IMR-90 (cell line): ENCODE measurements around the gene CGN. TPM values are rescaled to one million over a fixed set of nuclear protein-coding genes. Genes with fewer than 3 reads are reported as not detected.

ENCODE experiments used
- ATAC-seq: fragments of 200-7000 bp; cut with Tn5 transposase; 2 replicates; pipeline ENCODE4 v1.9.1; 2020; ENCODE audit warnings: low read depth, mild to moderate bottlenecking, moderate library complexity
- BruUV-seq: library from RNA; stranded (reverse); fragments of 400-500 nt; replicated peaks from 2 replicates; lab custom pipeline; 2021; lab: Mats Ljungman, UMichigan
- CTCF ChIA-PET: fragments of 300-600 bp; formaldehyde crosslinking; extraction: SDS; loops from one replicate; lab custom pipeline; 2021; ENCODE audit warnings: antibody characterized with exemption; lab: Yijun Ruan, JAX
- POLR2A ChIA-PET: fragments of 300-600 bp; sonication (Branson Sonifier 250); formaldehyde crosslinking; loops from one replicate; lab custom pipeline; 2022; ENCODE audit warnings: antibody characterized with exemption; ENCODE audit not compliant: unreplicated experiment; lab: Charles Lee
- DNase-seq: peaks from one replicate; pipeline ENCODE4 v3.0.0; 2013
- H2AFZ ChIP-seq: replicated peaks from 2 replicates; pipeline ENCODE3; 2013; ENCODE audit warnings: low read length, mild to moderate bottlenecking; ENCODE audit not compliant: poor library complexity
- H2AK5ac ChIP-seq: 2 replicates; pipeline ENCODE4 v1.6.1; 2013; ENCODE audit warnings: low read depth, low read length, inconsistent platforms
- H2AK9ac ChIP-seq: replicated peaks from 2 replicates; pipeline ENCODE3; 2013; ENCODE audit warnings: mild to moderate bottlenecking, low read depth, low read length, moderate library complexity; ENCODE audit not compliant: poor library complexity
- H2BK120ac ChIP-seq: 2 replicates; pipeline ENCODE4 v1.6.1; 2013; ENCODE audit warnings: low read depth, low read length, inconsistent platforms
- H2BK15ac ChIP-seq: 3 replicates; pipeline ENCODE4 v1.6.1; 2013; ENCODE audit warnings: low read depth, low read length, inconsistent platforms
- H2BK20ac ChIP-seq: 2 replicates; pipeline ENCODE4 v1.6.1; 2013; ENCODE audit warnings: low read depth, mild to moderate bottlenecking, inconsistent platforms, low read length, moderate library complexity
- H2BK5ac ChIP-seq: 2 replicates; pipeline ENCODE4 v1.6.1; 2013; ENCODE audit warnings: mild to moderate bottlenecking, low read depth, low read length, inconsistent platforms; ENCODE audit not compliant: poor library complexity, severe bottlenecking
- H3K14ac ChIP-seq: replicated peaks from 2 replicates; pipeline ENCODE4 v1.6.1; 2013; ENCODE audit warnings: low read depth, low read length, inconsistent platforms
- H3K18ac ChIP-seq: 2 replicates; pipeline ENCODE4 v1.6.1; 2013; ENCODE audit warnings: low read depth, low read length, control low read depth
- H3K23ac ChIP-seq: 2 replicates; pipeline ENCODE4 v1.6.1; 2013; ENCODE audit warnings: low read depth, low read length, inconsistent platforms
- H3K27ac ChIP-seq: 2 replicates; pipeline ENCODE4 v1.5.1; 2013; ENCODE audit warnings: mild to moderate bottlenecking, control low read depth, low read length; ENCODE audit not compliant: insufficient read depth
- H3K27me3 ChIP-seq: 2 replicates; pipeline ENCODE4 v1.6.1; 2013; ENCODE audit warnings: low read length; ENCODE audit not compliant: control insufficient read depth, insufficient read depth
- H3K36me3 ChIP-seq: 2 replicates; pipeline ENCODE4 v1.6.1; 2013; ENCODE audit warnings: low read length, mixed read lengths; ENCODE audit not compliant: control insufficient read depth, insufficient read depth
- H3K4ac ChIP-seq: 2 replicates; pipeline ENCODE4 v1.6.1; 2013; ENCODE audit warnings: low read depth, low read length, inconsistent platforms
- H3K4me1 ChIP-seq: 2 replicates; pipeline ENCODE4 v1.6.1; 2013; ENCODE audit warnings: low read length, mixed read lengths; ENCODE audit not compliant: control insufficient read depth, insufficient read depth
- H3K4me2 ChIP-seq: 2 replicates; pipeline ENCODE4 v1.6.1; 2013; ENCODE audit warnings: low read depth, mild to moderate bottlenecking, control low read depth, low read length, moderate library complexity
- H3K4me3 ChIP-seq: 2 replicates; pipeline ENCODE4 v1.5.1; 2013; ENCODE audit warnings: low read depth, mild to moderate bottlenecking, control low read depth, low read length, moderate library complexity; ENCODE audit not compliant: insufficient read depth
- H3K56ac ChIP-seq: 2 replicates; pipeline ENCODE4 v1.6.1; 2013; ENCODE audit warnings: low read length, inconsistent platforms; ENCODE audit not compliant: insufficient read depth; ENCODE audit errors: extremely low read depth
- H3K79me1 ChIP-seq, 2 experiments: 2 replicates each; pipeline ENCODE4 v1.6.1; 2013; ENCODE audit warnings: low read length in 2 of 2, inconsistent platforms in 1 of 2, low read depth in 1 of 2
- H3K9ac ChIP-seq: 2 replicates; pipeline ENCODE4 v1.6.1; 2013; ENCODE audit warnings: low read depth, low read length, control low read depth
- H3K9me1 ChIP-seq: 2 replicates; pipeline ENCODE4 v1.6.1; 2013; ENCODE audit warnings: low read length, inconsistent platforms; ENCODE audit not compliant: insufficient read depth
- H3K9me3 ChIP-seq: 2 replicates; pipeline ENCODE4 v1.6.1; 2013; ENCODE audit warnings: low read length; ENCODE audit not compliant: control insufficient read depth, insufficient read depth
- H4K20me1 ChIP-seq: 2 replicates; pipeline ENCODE4 v1.6.1; 2013; ENCODE audit warnings: low read length, inconsistent platforms; ENCODE audit not compliant: insufficient read depth
- H4K5ac ChIP-seq: 2 replicates; pipeline ENCODE4 v1.6.1; 2013; ENCODE audit warnings: mild to moderate bottlenecking, low read depth, low read length, control low read depth
- H4K8ac ChIP-seq, 2 experiments: 2 replicates each; pipeline ENCODE4 v1.6.1; 2013; ENCODE audit warnings: low read depth in 2 of 2, low read length in 2 of 2, control low read depth in 1 of 2, inconsistent platforms in 1 of 2
- H4K91ac ChIP-seq: 2 replicates; pipeline ENCODE4 v1.6.1; 2013; ENCODE audit warnings: low read depth, low read length, inconsistent platforms; ENCODE audit not compliant: insufficient read depth
- BHLHE40 ChIP-seq: fragments of 150-350 bp; IDR thresholded peaks from 2 replicates; pipeline ENCODE4 v1.6.1; 2016; ENCODE audit warnings: mild to moderate bottlenecking, low read depth, low read length
- CEBPB ChIP-seq: IDR thresholded peaks from 2 replicates; pipeline ENCODE4 v1.6.1; 2012; ENCODE audit warnings: low read depth, low read length, improper control_type of control experiment
- CHD1 ChIP-seq: IDR thresholded peaks from 2 replicates; pipeline ENCODE4 v1.6.1; 2012; ENCODE audit warnings: low read depth, low read length, improper control_type of control experiment
- CTCF ChIP-seq: conservative IDR thresholded peaks from 2 replicates; pipeline ENCODE4 v1.5.1; 2012; ENCODE audit warnings: mild to moderate bottlenecking, low read depth, low read length, improper control_type of control experiment
- ELK1 ChIP-seq: fragments of 150-350 bp; IDR thresholded peaks from 2 replicates; pipeline ENCODE4 v1.6.1; 2016; ENCODE audit warnings: low read depth, mild to moderate bottlenecking, low read length, moderate library complexity, borderline replicate concordance
- FOS ChIP-seq: fragments of 150-350 bp; IDR thresholded peaks from 2 replicates; pipeline ENCODE4 v1.6.1; 2016; ENCODE audit warnings: low read depth, low read length
- MAFK ChIP-seq: IDR thresholded peaks from 2 replicates; pipeline ENCODE4 v1.6.1; 2012; ENCODE audit warnings: low read depth, low read length, improper control_type of control experiment
- MAZ ChIP-seq: IDR thresholded peaks from 2 replicates; pipeline ENCODE4 v1.6.1; 2012; ENCODE audit warnings: low read depth, mild to moderate bottlenecking, low read length, improper control_type of control experiment, moderate library complexity, borderline replicate concordance
- MXI1 ChIP-seq: IDR thresholded peaks from 2 replicates; pipeline ENCODE4 v1.6.1; 2012; ENCODE audit warnings: low read depth, mild to moderate bottlenecking, low read length, moderate library complexity, borderline replicate concordance
- NFE2L2 ChIP-seq: fragments of 150-350 bp; IDR thresholded peaks from 2 replicates; pipeline ENCODE4 v1.6.1; 2016; ENCODE audit warnings: low read depth, mild to moderate bottlenecking, low read length
- POLR2A ChIP-seq: IDR thresholded peaks from 2 replicates; pipeline ENCODE4 v1.6.1; 2012; ENCODE audit warnings: mild to moderate bottlenecking, low read depth, low read length
- RAD21 ChIP-seq: IDR thresholded peaks from 2 replicates; pipeline ENCODE4 v1.6.1; 2012; ENCODE audit warnings: low read length, improper control_type of control experiment
- RCOR1 ChIP-seq: IDR thresholded peaks from 2 replicates; pipeline ENCODE4 v1.6.1; 2012; ENCODE audit warnings: mild to moderate bottlenecking, low read length, improper control_type of control experiment; ENCODE audit not compliant: insufficient replicate concordance
- RFX5 ChIP-seq: IDR thresholded peaks from 2 replicates; pipeline ENCODE4 v1.8.0; 2012; ENCODE audit warnings: low read depth, mild to moderate bottlenecking, low read length, moderate library complexity
- SMC3 ChIP-seq: fragments of 150-350 bp; IDR thresholded peaks from 2 replicates; pipeline ENCODE4 v1.6.1; 2016; ENCODE audit warnings: low read depth, mild to moderate bottlenecking, antibody characterized with exemption, low read length, moderate library complexity
- USF2 ChIP-seq: fragments of 150-350 bp; IDR thresholded peaks from 2 replicates; pipeline ENCODE4 v1.6.1; 2017; ENCODE audit warnings: mild to moderate bottlenecking, antibody characterized with exemption, low read length, low read depth
- WGBS, 2 experiments: methylation state at CpG; one replicate each; pipeline versions ENCODE4 v1.1.5 to v1.1.7; 2013; ENCODE audit warnings: missing lambda C conversion rate in 2 of 2; ENCODE audit not compliant: insufficient read length in 1 of 2; ENCODE audit errors: extremely low coverage in 2 of 2; 5-methylcytosine and 5-hydroxymethylcytosine counted together
- dilution Hi-C: fragments of 300-500 bp; cut with HindIII; formaldehyde crosslinking; loops from one replicate; pipeline ENCODE4 v1.14.3; 2018; ENCODE audit warnings: low sequenced_read_pairs; ENCODE audit not compliant: unreplicated experiment
- in situ Hi-C: fragments of 300-500 bp; cut with MboI; formaldehyde crosslinking; loops from 3 replicates; pipeline ENCODE4 v1.14.3; 2019; ENCODE audit warnings: low sequenced_read_pairs, inconsistent platforms, mixed read lengths
- intact Hi-C: fragments of 100-400 bp; cut with micrococcal nuclease; formaldehyde crosslinking; loops from 2 replicates; pipeline ENCODE4 v1.10.0; 2022
- polyA plus RNA-seq, 3 experiments: library from polyadenylated mRNA; depleted of rRNA; stranded (reverse); fragments of >200 nt; gene quantifications; 2 replicates each; pipeline ENCODE4 v1.2.3, GENCODE V29; 2012; ENCODE audit warnings: low replicate concordance in 1 of 3
- total RNA-seq: library from RNA; depleted of rRNA; stranded (reverse); fragments of >200 nt; gene quantifications from 2 replicates; pipeline ENCODE4 v1.2.3, GENCODE V29; 2012

Gene CGN
- total and polyA plus RNA-seq, 2 of the 4 experiments (the other 2 are of a cell fraction) = 0.34 to 0.36 TPM

GRCh38 chr1:151520359-151520758, 9.2 kb downstream of the CGN start:
- dilution Hi-C loops = no loop called here
- peaks cover 15% of the 10 kb centered on the region for H3K27me3 ChIP-seq
- peak overlapping the region; percentile 74 for H2AFZ ChIP-seq
- H3K18ac ChIP-seq = no peak overlapping the region; the same call in 1 of the 2 replicates
- H3K4me3 ChIP-seq = no peak overlapping the region
- H2BK20ac ChIP-seq = no peak overlapping the region
- intact Hi-C loops = no loop called here
- BruUV-seq = no TSS peak
- no peaks in the 10 kb centered on the region for H3K9me3 ChIP-seq
- no peak overlapping the region for H3K23ac ChIP-seq
- H4K91ac ChIP-seq = no peak overlapping the region
- H2AK9ac ChIP-seq = peak overlapping the region; percentile 44
- H3K4me1 ChIP-seq = peaks cover 5% of the 10 kb centered on the region; the same call in 1 of the 2 replicates
- H4K8ac ChIP-seq = no peak overlapping the region
- H2BK5ac ChIP-seq = no peak overlapping the region
- no peaks in the 10 kb centered on the region for H3K36me3 ChIP-seq
- no peak overlapping the region for H3K14ac ChIP-seq
- WGBS, 2 experiments = no CpG with 5 or more reads among the region's 4 CpGs
- H3K56ac ChIP-seq = no peak overlapping the region
- DNase-seq (no peak), ATAC-seq (peak; percentile 42)
- no peak overlapping the region for H3K27ac ChIP-seq
- H2BK120ac ChIP-seq = no peak overlapping the region
- in situ Hi-C loops = no loop called here
- H2BK15ac ChIP-seq = no peak overlapping the region
- POLR2A ChIA-PET = no interaction called here
- no peaks in the 10 kb centered on the region for H3K79me1 ChIP-seq
- no peaks in the 10 kb centered on the region for H4K20me1 ChIP-seq
- no peak overlapping the region for H2AK5ac ChIP-seq
- no peaks in the 10 kb centered on the region for H3K9me1 ChIP-seq
- no peak overlapping the region for H3K9ac ChIP-seq
- CTCF ChIA-PET = interaction anchor here (0.8 to 1.6 kb wide), 2 partner anchors 9 to 74 kb away, joined by 3 to 4 read pairs; partner anchors contain the start of gene CGN
- H3K4ac ChIP-seq = no peak overlapping the region
- TF ChIP-seq CEBPB (no peak), FOS (no peak), RFX5 (no peak), ELK1 (no peak), CTCF (no peak), CHD1 (no peak), NFE2L2 (no peak), RCOR1 (no peak), SMC3 (no peak), MAZ (no peak), BHLHE40 (no peak), MAFK (no peak), MXI1 (no peak), USF2 (no peak), POLR2A (no peak), RAD21 (no peak)
- H3K4me2 ChIP-seq = no peak overlapping the region
- no peak overlapping the region for H4K5ac ChIP-seq
